ENCODE measurements around the gene COL7A1. TPM values are rescaled to one million over a fixed set of nuclear protein-coding genes. Genes with fewer than 3 reads are reported as not detected.

The COL7A1 gene
- total and polyA plus RNA-seq, 2 experiments from 2014 or later = 4.0 to 7.9 TPM

GRCh38 chr3:48601622-48601994 lies 6.5 kb upstream of the COL7A1 start (continued):
- TF ChIP-seq ZNF462 (CRISPR knock-in tag; IDR thresholded peaks at IDR 0.05) (no peak), JUNB (IDR thresholded peaks at IDR 0.05; ENCODE audit: unreplicated experiment) (no peak), ZNF114 (CRISPR knock-in tag; IDR thresholded peaks at IDR 0.05) (no peak), CREB1 (CRISPR knock-in tag; IDR thresholded peaks at IDR 0.05; ENCODE audit: low read depth) (no peak)

- no peak overlapping the region for H3K4me2 ChIP-seq
- Mint-ChIP-seq H3K27ac (no peak overlapping the region), H3K4me3 (no peak overlapping the region), H3K9me3 (no peaks in the 10 kb centered on the region), H3K4me1 (peaks cover 4% of the 10 kb centered on the region), H3K36me3 (ENCODE audit: low read depth) (peaks cover 80% of the 10 kb centered on the region), H3K27me3 (ENCODE audit: insufficient read depth, low read depth, poor library complexity) (peaks cover 15% of the 10 kb centered on the region)
- ATAC-seq = no peak
- no peak overlapping the region for H3K27ac ChIP-seq (ENCODE audit: low read depth)
- peaks cover 3% of the 10 kb centered on the region; the same call in 1 of the 2 replicates for H3K4me1 ChIP-seq (ENCODE audit: insufficient read depth)
- no peaks in the 10 kb centered on the region for H3K27me3 ChIP-seq (ENCODE audit: insufficient read depth)
- H2AFZ ChIP-seq = no peak overlapping the region
- H3F3A ChIP-seq (replicated peaks; ENCODE audit: low read depth) = 0 out of 2 replicates have a peak, but pooled peaks cover 2% of the 10 kb centered on the region
- H4K20me1 ChIP-seq (replicated peaks; ENCODE audit: insufficient read depth) = peaks cover 7% of the 10 kb centered on the region
- peaks cover 23% of the 10 kb centered on the region for H3K36me3 ChIP-seq (ENCODE audit: insufficient read depth)
- H3K79me2 ChIP-seq (replicated peaks; ENCODE audit: insufficient read depth) = peaks cover 9% of the 10 kb centered on the region; the same call in 1 of the 2 replicates
- H3K9me2 ChIP-seq (ENCODE audit: insufficient read depth) = no peaks in the 10 kb centered on the region
- no peak for DNase-seq (ENCODE audit: low spot score)
- H3K4me3 ChIP-seq = no peak overlapping the region
- TF ChIP-seq EZH2 (IDR thresholded peaks at IDR 0.05; ENCODE audit: low read depth, unreplicated experiment) (no peak), EZH2phosphoT487 (IDR thresholded peaks at IDR 0.05; ENCODE audit: unreplicated experiment) (no peak), STAT1 (IDR thresholded peaks at IDR 0.05; ENCODE audit: unreplicated experiment) (no peak), POLR2AphosphoS5 (IDR thresholded peaks at IDR 0.05; ENCODE audit: low read depth) (no peak), ZNF114 (CRISPR knock-in tag; IDR thresholded peaks at IDR 0.05) (no peak), CREB1 (CRISPR knock-in tag; IDR thresholded peaks at IDR 0.05; ENCODE audit: low read depth) (no peak), JUNB (IDR thresholded peaks at IDR 0.05; ENCODE audit: unreplicated experiment) (no peak), CTCF (conservative IDR thresholded peaks at IDR 0.05; ENCODE audit: low read depth in 2 of 2) (no peak), REST (IDR thresholded peaks at IDR 0.05; ENCODE audit: unreplicated experiment) (no peak), ZNF331 (CRISPR knock-in tag; IDR thresholded peaks at IDR 0.05; ENCODE audit: low read depth) (no peak)
These were observed 5.8 kb upstream of the COL7A1 start for GRCh38 chr3:48600711-48601621.
